Measurements from ENCODE around the gene PCDHA3. TPM values are rescaled to one million over a fixed set of nuclear protein-coding genes. Genes with fewer than 3 reads are reported as not detected.
A peak's percentile ranks its signal among the peaks of the same experiment; 100 is the strongest.
"Not testable (repeated sequence)": the region's sequence is repeated elsewhere in the genome, so short reads cannot be mapped to it uniquely, and the experiment has no call there.

The PCDHA3 gene
- total and polyA plus RNA-seq, 12 donors = 0.10 to 1.4 (median 0.27) TPM; not detected in 2

- H3K27ac ChIP-seq = no peak overlapping the region
- TF ChIP-seq POLR2A (IDR thresholded peaks at IDR 0.05) = no peak
- no peak for TF ChIP-seq CTCF (IDR thresholded peaks at IDR 0.05)
- no peaks in the 10 kb centered on the region for H3K36me3 ChIP-seq (replicated peaks in 1 of 2)
- WGBS, 4 donors = 40 to 93% (median 52%) methylated on average over 3 to 38 of the region's 38 CpGs
- no peak for DNase-seq
- intact Hi-C loops (cut with DNase I) = no loop called here
- no peak overlapping the region for H3K4me3 ChIP-seq
- no peaks in the 10 kb centered on the region for H3K4me1 ChIP-seq (replicated peaks in 1 of 2)
- H3K27me3 ChIP-seq = peaks cover 9% of the 10 kb centered on the region
- H3K9me3 ChIP-seq (replicated peaks in 1 of 3) = peaks cover 0 to 14% (median 0%) of the 10 kb centered on the region in 3 donors
Measured at GRCh38 chr5:140823475-140823874, 22.6 kb downstream of the PCDHA3 start.

GRCh38 chr5:140827704-140828361, 27.0 kb downstream of the PCDHA3 start, which contains the start of gene PCDHA6:
Gene PCDHA6, plus strand, starts transcription at chr5:140827960. Its CDS starts 132 bp downstream, at chr5:140828092.
- TF ChIP-seq CTCF (IDR thresholded peaks at IDR 0.05) = no peak
- no peak for TF ChIP-seq POLR2A (IDR thresholded peaks at IDR 0.05)
- Histone ChIP-seq H3K9me3 (replicated peaks in 1 of 3) (no peaks in the 10 kb centered on the region), H3K27me3 (peaks cover 4% of the 10 kb centered on the region), H3K4me1 (replicated peaks in 1 of 2) (no peaks in the 10 kb centered on the region), H3K4me3 (peak within 1 kb of the TSS in 1 of 4 donors; percentile 36), H3K36me3 (replicated peaks in 1 of 2) (no peaks in the 10 kb centered on the region), H3K27ac (no peak within 1 kb of the TSS)
- intact Hi-C loops (cut with DNase I) = no loop called here
- 13 to 25% (median 15%) methylated on average over 13 to 27 of the region's 27 CpGs for WGBS, 4 donors
- DNase-seq = no peak

- TF ChIP-seq CTCF (IDR thresholded peaks at IDR 0.05) (no peak), POLR2A (IDR thresholded peaks at IDR 0.05) (no peak)
- Histone ChIP-seq H3K27ac (no peak overlapping the region), H3K36me3 (replicated peaks in 1 of 2) (no peaks in the 10 kb centered on the region), H3K9me3 (replicated peaks in 1 of 3) (no peaks in the 10 kb centered on the region), H3K27me3 (peaks cover 8% of the 10 kb centered on the region), H3K4me3 (peak overlapping the region in 1 of 4 donors; percentile 36), H3K4me1 (replicated peaks in 1 of 2) (no peaks in the 10 kb centered on the region)
- intact Hi-C loops (cut with DNase I) = no loop called here
- 12 to 27% (median 19%) methylated on average over 11 to 18 of the region's 18 CpGs for WGBS, 4 donors
- no peak for DNase-seq
Measured at GRCh38 chr5:140828362-140828737, 27.5 kb downstream of the PCDHA3 start.

- peaks cover 15% of the 10 kb centered on the region for H3K27me3 ChIP-seq
- DNase-seq; H3K27ac ChIP-seq; H3K4me1 ChIP-seq (replicated peaks in 1 of 2); H3K9me3 ChIP-seq (replicated peaks in 1 of 3); H3K4me3 ChIP-seq; intact Hi-C loops (cut with DNase I); H3K36me3 ChIP-seq (replicated peaks in 1 of 2): not testable (repeated sequence)
- WGBS, 4 donors = 35 to 45% (median 40%) methylated on average over 30 to 106 of the region's 106 CpGs
Measured at GRCh38 chr5:140829511-140830501, 28.9 kb downstream of the PCDHA3 start.

Measured in adrenal gland (tissue), 12 donors.